A549 treated with ZK216348 at 1 μM for 4 hours (cell line): ENCODE measurements around the gene NLGN4X. TPM values are rescaled to one million over a fixed set of nuclear protein-coding genes. Genes with fewer than 3 reads are reported as not detected.

Source experiments
- total RNA-seq: library from RNA; stranded (reverse); fragments of 200-300 nt; extraction: Qiagen RNA extraction; gene quantifications from 5 replicates; pipeline ENCODE4 v1.2.3, GENCODE V29; 2022; ENCODE audit warnings: low read depth

NLGN4X gene
- not detected in 5 replicates for total RNA-seq

GRCh38 chrX:6228720-6229119, at the start of gene NLGN4X:
Gene NLGN4X, minus strand, starts transcription at chrX:6228867. Its CDS starts 77,401 bp downstream, at chrX:6151466.

